MV-4-11 (cell line): Measurements from ENCODE around the gene CARMIL1.

Experiments
- DNase-seq: peaks from one replicate; lab custom pipeline; 2025; lab: John Stamatoyannopoulos, UW

Gene CARMIL1

GRCh38 chr6:25446830-25447569 is 167.8 kb downstream of the CARMIL1 start:
- DNase-seq: peak; percentile 48

- peak; percentile 90 for DNase-seq
Observed at GRCh38 chr6:25447570-25447929, 168.4 kb downstream of the CARMIL1 start.

- peak; percentile 16 for DNase-seq
Observed at GRCh38 chr6:25448965-25449538, 169.9 kb downstream of the CARMIL1 start.

GRCh38 chr6:25449774-25450173 is 170.6 kb downstream of the CARMIL1 start:
- DNase-seq: no peak

- DNase-seq: no peak
Observed at GRCh38 chr6:25450469-25451198, 171.5 kb downstream of the CARMIL1 start.

- DNase-seq: peak; percentile 91
Observed at GRCh38 chr6:25452031-25452430, 172.9 kb downstream of the CARMIL1 start.

- peak; percentile 49 for DNase-seq
Observed at GRCh38 chr6:25453288-25453687, 174.1 kb downstream of the CARMIL1 start.

GRCh38 chr6:25454136-25454535 is 175.0 kb downstream of the CARMIL1 start:
- DNase-seq: peak; percentile 19

GRCh38 chr6:25456249-25457040 is 177.3 kb downstream of the CARMIL1 start:
- DNase-seq: no peak

GRCh38 chr6:25457516-25457915 is 178.3 kb downstream of the CARMIL1 start:
- DNase-seq: no peak

- peak; percentile 40 for DNase-seq
Observed at GRCh38 chr6:25458485-25458884, 179.3 kb downstream of the CARMIL1 start.

- no peak for DNase-seq
Observed at GRCh38 chr6:25462235-25462897, 183.2 kb downstream of the CARMIL1 start.

- DNase-seq: peak; percentile 86
Observed at GRCh38 chr6:25463441-25463840, 184.3 kb downstream of the CARMIL1 start.

GRCh38 chr6:25464225-25464624 is 185.1 kb downstream of the CARMIL1 start:
- no peak for DNase-seq

GRCh38 chr6:25465941-25466340 is 186.8 kb downstream of the CARMIL1 start:
- DNase-seq: no peak

GRCh38 chr6:25468881-25469280 is 189.7 kb downstream of the CARMIL1 start:
- no peak for DNase-seq

- no peak for DNase-seq
Observed at GRCh38 chr6:25469797-25470388, 190.7 kb downstream of the CARMIL1 start.

GRCh38 chr6:25472306-25472705 is 193.1 kb downstream of the CARMIL1 start:
- DNase-seq: no peak

GRCh38 chr6:25472906-25473305 is 193.7 kb downstream of the CARMIL1 start:
- no peak for DNase-seq

- DNase-seq: no peak
Observed at GRCh38 chr6:25473447-25473846, 194.3 kb downstream of the CARMIL1 start.

- DNase-seq: no peak
Observed at GRCh38 chr6:25476126-25476525, 197.0 kb downstream of the CARMIL1 start.
